ENCODE data around the gene IWS1.

IWS1 gene

DNA sequence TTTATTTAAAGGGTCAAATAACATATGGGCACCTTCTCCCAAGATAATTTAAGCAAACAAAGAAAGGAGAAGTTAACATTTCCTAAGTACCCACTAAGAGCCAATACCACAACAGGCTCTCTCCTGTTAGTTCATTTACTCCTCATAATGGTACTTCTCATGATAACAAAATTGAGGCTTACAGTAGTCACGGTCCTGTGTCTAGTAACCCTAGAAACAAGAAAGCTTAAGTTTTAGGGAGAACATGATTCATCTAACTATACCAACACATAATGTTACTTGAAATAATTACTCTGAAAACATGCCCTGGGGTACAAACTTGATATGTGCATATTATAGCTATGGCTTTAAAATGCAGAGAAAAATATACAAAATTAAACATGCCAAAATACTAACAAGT lies 19.8 kb downstream of the IWS1 start:
- no peak for TF ChIP-seq CTCF (IDR thresholded peaks at IDR 0.05; ENCODE audit: low read depth, low read length)
- no peak overlapping the region for H3K4me3 ChIP-seq (replicated peaks in 1 of 2; ENCODE audit: low read depth in 2 of 2, low read length in 2 of 2)
- peak in 1 of 2 donors; percentile 37 for DNase-seq (ENCODE audit: low read depth in 2 of 2)

GRCh38 chr2:127504552-127505430 lies 21.5 kb downstream of the IWS1 start:
- H3K4me3 ChIP-seq (replicated peaks in 1 of 2; ENCODE audit: low read depth in 2 of 2, low read length in 2 of 2), result no peak overlapping the region
- TF ChIP-seq CTCF (IDR thresholded peaks at IDR 0.05; ENCODE audit: low read depth, low read length), result no peak
- peak in 1 of 2 donors; percentile 33 for DNase-seq (ENCODE audit: low read depth in 2 of 2)

GRCh38 chr2:127503491-127503890 lies 22.8 kb downstream of the IWS1 start:
- no peak overlapping the region for H3K4me3 ChIP-seq (replicated peaks in 1 of 2; ENCODE audit: low read depth in 2 of 2, low read length in 2 of 2)
- TF ChIP-seq CTCF (IDR thresholded peaks at IDR 0.05; ENCODE audit: low read depth, low read length), result no peak
- no peak for DNase-seq (ENCODE audit: low read depth in 2 of 2)

DNA sequence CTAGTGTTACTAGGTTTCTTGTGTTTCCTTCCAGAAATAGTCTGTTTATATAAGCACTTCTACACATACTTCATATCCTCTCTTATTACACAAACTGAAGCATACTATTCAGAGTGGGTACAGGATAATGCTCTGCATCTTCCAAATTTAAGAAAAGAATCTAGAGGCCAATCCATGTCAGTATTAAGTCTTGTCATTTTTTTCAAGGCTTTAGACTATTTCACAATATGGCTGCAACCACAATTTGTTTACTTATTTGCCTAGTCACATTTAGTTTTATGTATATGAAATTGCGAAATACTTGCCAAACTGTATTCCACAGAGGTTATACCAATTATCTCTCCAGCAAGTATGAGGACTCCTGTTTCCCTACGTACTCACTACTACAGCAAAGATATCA lies 27.9 kb downstream of the IWS1 start:
- DNase-seq (ENCODE audit: low read depth in 2 of 2), result peak; percentile 65 to 77
- no peak for TF ChIP-seq CTCF (IDR thresholded peaks at IDR 0.05; ENCODE audit: low read depth, low read length)
- H3K4me3 ChIP-seq (replicated peaks in 1 of 2; ENCODE audit: low read depth in 2 of 2, low read length in 2 of 2), result no peak overlapping the region

DNA sequence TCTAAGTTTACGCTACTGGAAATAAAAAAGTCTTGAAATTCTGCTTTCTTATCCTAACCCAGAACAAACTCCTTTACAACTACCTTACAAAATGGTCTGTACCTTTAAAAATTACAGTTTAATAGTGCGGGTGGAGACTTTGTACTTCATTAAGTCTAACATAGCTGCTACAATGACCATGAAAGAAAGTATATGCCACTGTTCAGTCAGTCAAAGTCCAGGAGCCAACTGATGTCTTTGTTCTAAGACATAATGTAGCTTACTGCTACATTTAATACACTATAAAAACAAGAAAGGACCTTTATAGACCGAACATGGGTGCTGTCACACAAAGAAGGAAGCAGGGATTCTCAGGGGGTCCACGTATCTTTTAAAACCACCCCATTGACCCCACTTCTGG lies 36.0 kb downstream of the IWS1 start:
- H3K4me3 ChIP-seq (replicated peaks in 1 of 2; ENCODE audit: low read depth in 2 of 2, low read length in 2 of 2), result no peak overlapping the region
- no peak for DNase-seq (ENCODE audit: low read depth in 2 of 2)
- no peak for TF ChIP-seq CTCF (IDR thresholded peaks at IDR 0.05; ENCODE audit: low read depth, low read length)

DNA sequence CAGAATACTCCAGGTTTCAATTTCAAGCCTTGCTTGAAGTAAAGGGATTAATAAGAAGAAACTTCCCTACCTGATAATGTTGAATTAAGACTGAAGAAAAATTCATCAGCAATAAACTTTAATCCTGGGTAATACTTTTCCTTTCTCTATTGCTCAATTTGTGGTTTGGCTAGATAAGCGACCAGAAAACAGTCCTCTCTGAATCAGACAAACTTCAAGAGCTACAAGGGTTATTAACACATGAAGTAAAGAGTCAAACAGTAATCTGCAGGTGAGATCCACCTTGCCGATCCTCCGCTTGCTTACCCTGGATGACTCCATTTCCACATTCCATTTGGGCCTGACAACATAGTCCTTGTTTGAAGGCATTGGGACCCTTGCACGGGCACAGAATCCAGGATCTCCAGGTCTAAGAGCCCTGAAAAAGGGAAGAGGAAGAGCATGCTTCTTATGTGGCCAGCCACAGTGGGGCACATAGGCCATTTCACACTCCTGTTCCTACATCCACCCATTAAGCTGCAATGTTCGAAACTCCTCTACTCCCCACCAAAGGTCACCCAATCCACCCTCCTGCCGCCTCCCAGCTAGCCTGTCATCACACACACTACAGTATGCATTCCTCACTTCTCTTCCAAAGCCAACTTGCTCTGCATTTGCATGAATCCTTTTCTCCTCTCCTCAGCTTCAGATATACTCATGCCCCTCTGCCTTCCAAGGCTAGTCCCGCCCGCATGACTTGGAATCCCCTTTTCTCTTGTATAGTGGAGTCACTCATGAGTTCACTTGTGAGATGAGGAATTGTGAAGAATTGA lies 39.8 kb downstream of the IWS1 start:
- no peak overlapping the region for H3K4me3 ChIP-seq (replicated peaks in 1 of 2; ENCODE audit: low read depth in 2 of 2, low read length in 2 of 2)
- peak; percentile 24 to 43 for DNase-seq (ENCODE audit: low read depth in 2 of 2)
- TF ChIP-seq CTCF (IDR thresholded peaks at IDR 0.05; ENCODE audit: low read depth, low read length), result no peak
